Peyer's patch (tissue), 4 donors: ENCODE results near the gene AKT2.

Experiments
- CTCF ChIP-seq, 6 experiments: fragments of 450-650 bp in 4 of 6; fragments of 200-600 bp in 2 of 6; sonication (generic) in 1 of 6; IDR thresholded peaks; one replicate each; pipeline ENCODE4 v1.5.1; 2017 to 2019; ENCODE audit warnings: antibody characterized with exemption in 6 of 6, mild to moderate bottlenecking in 3 of 6, moderate library complexity in 1 of 6
- POLR2A ChIP-seq, 2 donors: fragments of 450-650 bp; IDR thresholded peaks; one replicate each; pipeline ENCODE4 v1.5.1; 2017; ENCODE audit warnings: antibody characterized with exemption in 2 of 2, mild to moderate bottlenecking in 2 of 2, moderate library complexity in 2 of 2

- TF ChIP-seq POLR2A (IDR thresholded peaks at IDR 0.05): no peak
- no peak for TF ChIP-seq CTCF (IDR thresholded peaks at IDR 0.05)
These were observed 46.4 kb downstream of the AKT2 start for GRCh38 chr19:40238775-40239174.
